ELF-1 (cell line): ENCODE results near the gene TCERG1L.
"Not testable (repeated sequence)": the region's sequence is repeated elsewhere in the genome, so short reads cannot be mapped to it uniquely, and the experiment has no call there.

ENCODE experiments used
- DNase-seq: peaks from one replicate; pipeline ENCODE4 v3.0.0-alpha.2; 2016; ENCODE audit warnings: low read depth, low spot score

The TCERG1L gene

GRCh38 chr10:131186547-131187253 lies 124.8 kb downstream of the TCERG1L start:
- no peak for DNase-seq

GRCh38 chr10:131184503-131184902 lies 127.0 kb downstream of the TCERG1L start:
- DNase-seq: no peak

GRCh38 chr10:131183546-131184045 lies 127.9 kb downstream of the TCERG1L start:
- no peak for DNase-seq

GRCh38 chr10:131181456-131181855 lies 130.1 kb downstream of the TCERG1L start:
- no peak for DNase-seq

- DNase-seq: no peak
Measured at GRCh38 chr10:131180740-131181415, 130.6 kb downstream of the TCERG1L start.

- DNase-seq: no peak
Measured at GRCh38 chr10:131180086-131180485, 131.4 kb downstream of the TCERG1L start.

- peak; percentile 45 for DNase-seq
Measured at GRCh38 chr10:131179361-131179760, 132.2 kb downstream of the TCERG1L start.

- DNase-seq: no peak
Measured at GRCh38 chr10:131178521-131179331, 132.8 kb downstream of the TCERG1L start.

- no peak for DNase-seq
Measured at GRCh38 chr10:131177431-131178327, 133.8 kb downstream of the TCERG1L start.

GRCh38 chr10:131176907-131177306 lies 134.6 kb downstream of the TCERG1L start:
- no peak for DNase-seq

- DNase-seq: not testable (repeated sequence)
Measured at GRCh38 chr10:131176324-131176723, 135.2 kb downstream of the TCERG1L start.

- DNase-seq: no peak
Measured at GRCh38 chr10:131175891-131176290, 135.6 kb downstream of the TCERG1L start.

GRCh38 chr10:131174651-131175540 lies 136.6 kb downstream of the TCERG1L start:
- DNase-seq: peak; percentile 12

- peak; percentile 40 for DNase-seq
Measured at GRCh38 chr10:131174211-131174565, 137.3 kb downstream of the TCERG1L start.

- DNase-seq: no peak
Measured at GRCh38 chr10:131173484-131174210, 137.9 kb downstream of the TCERG1L start.

GRCh38 chr10:131172433-131172832 lies 139.1 kb downstream of the TCERG1L start:
- DNase-seq: no peak

- no peak for DNase-seq
Measured at GRCh38 chr10:131169146-131169545, 142.4 kb downstream of the TCERG1L start.

- DNase-seq: no peak
Measured at GRCh38 chr10:131168238-131168875, 143.2 kb downstream of the TCERG1L start.
